ENCODE data around the gene ZBTB7B.
"Not testable (repeated sequence)": the region's sequence is repeated elsewhere in the genome, so short reads cannot be mapped to it uniquely, and the experiment has no call there.

The ZBTB7B gene

DNA sequence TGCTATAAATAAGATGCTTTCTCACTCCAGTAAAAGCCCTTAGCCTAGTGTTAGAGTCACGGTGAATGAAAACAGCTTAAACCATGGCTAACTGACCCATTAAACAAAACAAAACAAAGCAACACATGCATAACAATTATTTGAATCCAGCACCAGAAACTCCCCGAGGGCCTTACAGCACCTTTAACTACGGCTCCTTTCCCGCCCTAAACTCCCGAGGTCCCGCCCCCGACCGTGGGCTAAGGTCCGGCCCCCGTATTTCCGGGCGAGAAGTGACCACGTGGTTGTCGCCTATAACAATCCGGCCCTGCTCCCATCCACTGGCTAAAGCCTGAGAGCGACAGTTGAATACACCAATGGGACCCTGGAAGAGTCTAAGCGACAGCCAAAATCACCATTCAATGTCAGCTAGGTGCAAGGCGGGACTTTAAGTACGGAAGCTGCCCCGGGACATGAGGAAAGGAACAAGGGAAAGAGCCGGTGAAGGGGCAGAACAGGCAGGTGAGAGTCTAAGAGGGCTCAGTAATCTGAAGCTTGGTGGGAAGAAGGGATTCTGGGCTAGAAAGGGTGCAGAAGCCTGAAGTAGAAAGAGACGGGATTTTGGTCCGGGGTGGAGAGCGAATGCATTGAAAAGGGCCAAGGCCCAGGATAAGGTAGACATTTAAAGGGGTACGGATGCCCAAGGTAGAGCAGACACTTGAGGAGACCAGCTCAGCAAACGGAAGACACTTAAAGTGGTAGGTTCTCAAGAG, 19.5 kb upstream of the ZBTB7B start, which contains the start of gene FLAD1:
TSS of gene FLAD1 (plus strand) at position 448 of the 752 bp plus-strand sequence. CDS start 351 bp downstream, outside the sequence.
- H3K4me3 ChIP-seq (ENCODE audit: low read depth, low read length) = peak within 1 kb of the TSS; percentile 97
- TF ChIP-seq, protein P1, sequence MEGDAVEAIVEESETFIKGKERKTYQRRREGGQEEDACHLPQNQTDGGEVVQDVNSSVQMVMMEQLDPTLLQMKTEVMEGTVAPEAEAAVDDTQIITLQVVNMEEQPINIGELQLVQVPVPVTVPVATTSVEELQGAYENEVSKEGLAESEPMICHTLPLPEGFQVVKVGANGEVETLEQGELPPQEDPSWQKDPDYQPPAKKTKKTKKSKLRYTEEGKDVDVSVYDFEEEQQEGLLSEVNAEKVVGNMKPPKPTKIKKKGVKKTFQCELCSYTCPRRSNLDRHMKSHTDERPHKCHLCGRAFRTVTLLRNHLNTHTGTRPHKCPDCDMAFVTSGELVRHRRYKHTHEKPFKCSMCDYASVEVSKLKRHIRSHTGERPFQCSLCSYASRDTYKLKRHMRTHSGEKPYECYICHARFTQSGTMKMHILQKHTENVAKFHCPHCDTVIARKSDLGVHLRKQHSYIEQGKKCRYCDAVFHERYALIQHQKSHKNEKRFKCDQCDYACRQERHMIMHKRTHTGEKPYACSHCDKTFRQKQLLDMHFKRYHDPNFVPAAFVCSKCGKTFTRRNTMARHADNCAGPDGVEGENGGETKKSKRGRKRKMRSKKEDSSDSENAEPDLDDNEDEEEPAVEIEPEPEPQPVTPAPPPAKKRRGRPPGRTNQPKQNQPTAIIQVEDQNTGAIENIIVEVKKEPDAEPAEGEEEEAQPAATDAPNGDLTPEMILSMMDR (IDR thresholded peaks at IDR 0.05; ENCODE audit: low read depth, low read length) = no peak

DNA sequence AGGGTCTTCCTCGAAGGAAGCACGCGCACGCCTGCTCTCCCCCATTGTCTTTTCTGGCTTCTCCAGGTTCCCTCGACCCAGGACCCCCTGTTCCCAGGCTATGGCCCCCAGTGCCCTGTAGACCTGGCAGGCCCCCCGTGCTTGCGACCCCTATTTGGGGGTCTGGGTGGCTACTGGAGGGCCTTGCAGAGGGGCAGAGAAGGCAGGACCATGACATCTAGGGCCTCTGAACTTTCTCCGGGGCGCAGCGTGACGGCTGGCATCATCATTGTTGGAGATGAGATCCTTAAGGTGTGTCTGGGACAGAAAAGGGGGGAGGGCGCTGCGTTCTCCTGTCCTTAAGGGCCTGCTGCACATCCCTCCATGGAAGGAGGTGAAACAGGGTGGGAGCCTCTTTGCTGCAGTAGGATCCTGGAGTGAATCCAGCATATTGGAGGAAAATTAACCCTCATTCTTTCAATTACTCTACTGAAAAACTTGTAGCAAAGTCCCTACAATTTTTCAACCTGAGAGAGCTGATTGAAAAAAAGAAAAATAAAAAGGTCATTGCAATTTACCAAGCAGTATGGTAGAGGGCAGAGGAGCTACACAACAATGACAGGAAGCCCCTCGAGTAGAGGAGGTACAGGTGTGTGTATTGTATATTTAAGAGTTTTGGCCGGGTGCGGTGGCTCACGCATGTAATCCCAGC, 18.7 kb upstream of the ZBTB7B start:
- H3K4me3 ChIP-seq (ENCODE audit: low read depth, low read length) = peak overlapping the region; percentile 97
- TF ChIP-seq, protein P1 (IDR thresholded peaks at IDR 0.05; ENCODE audit: low read depth, low read length) = no peak

DNA sequence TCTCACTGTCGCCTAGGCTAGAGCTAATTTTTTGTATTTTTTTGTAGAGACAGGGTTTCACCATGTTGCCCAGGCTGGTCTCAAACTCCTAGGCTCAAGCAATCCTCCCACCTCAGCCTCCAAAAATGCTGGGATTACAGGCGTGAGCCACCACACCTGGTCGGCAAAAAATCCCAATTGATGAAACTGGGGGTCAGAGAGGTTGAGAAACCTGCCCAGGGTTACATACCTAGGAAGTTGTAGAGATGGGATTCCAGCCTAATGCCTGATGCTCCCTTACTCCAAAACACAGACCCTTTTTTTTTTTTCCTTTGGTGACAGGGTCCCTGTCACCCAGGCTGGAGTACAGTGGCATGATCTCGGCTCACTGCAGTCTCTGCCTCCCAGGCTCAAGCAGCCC, 15.9 kb upstream of the ZBTB7B start:
- not testable (repeated sequence) for H3K4me3 ChIP-seq (ENCODE audit: low read depth, low read length)

DNA sequence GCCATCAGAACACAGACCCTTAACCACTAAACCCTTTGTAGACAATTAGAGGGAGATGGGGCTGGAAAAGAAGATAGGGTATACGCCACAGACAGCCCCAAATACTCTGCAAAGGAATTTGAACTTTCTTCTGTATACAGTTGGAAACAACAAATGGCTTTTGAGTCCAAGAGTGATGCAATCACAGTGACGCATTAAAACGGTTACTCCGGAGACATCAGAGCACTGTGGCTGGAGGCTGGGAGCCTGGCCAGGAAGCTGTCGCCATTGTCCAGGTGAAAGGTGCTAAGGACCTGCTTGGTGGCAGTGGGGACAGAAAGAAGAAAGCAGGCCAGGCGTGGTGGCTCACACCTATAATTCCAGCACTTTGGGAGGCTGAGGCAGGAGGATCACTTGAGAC, 15.3 kb upstream of the ZBTB7B start:
- TF ChIP-seq, protein P1 (IDR thresholded peaks at IDR 0.05; ENCODE audit: low read depth, low read length) = no peak
- no peak overlapping the region for H3K4me3 ChIP-seq (ENCODE audit: low read depth, low read length)

DNA sequence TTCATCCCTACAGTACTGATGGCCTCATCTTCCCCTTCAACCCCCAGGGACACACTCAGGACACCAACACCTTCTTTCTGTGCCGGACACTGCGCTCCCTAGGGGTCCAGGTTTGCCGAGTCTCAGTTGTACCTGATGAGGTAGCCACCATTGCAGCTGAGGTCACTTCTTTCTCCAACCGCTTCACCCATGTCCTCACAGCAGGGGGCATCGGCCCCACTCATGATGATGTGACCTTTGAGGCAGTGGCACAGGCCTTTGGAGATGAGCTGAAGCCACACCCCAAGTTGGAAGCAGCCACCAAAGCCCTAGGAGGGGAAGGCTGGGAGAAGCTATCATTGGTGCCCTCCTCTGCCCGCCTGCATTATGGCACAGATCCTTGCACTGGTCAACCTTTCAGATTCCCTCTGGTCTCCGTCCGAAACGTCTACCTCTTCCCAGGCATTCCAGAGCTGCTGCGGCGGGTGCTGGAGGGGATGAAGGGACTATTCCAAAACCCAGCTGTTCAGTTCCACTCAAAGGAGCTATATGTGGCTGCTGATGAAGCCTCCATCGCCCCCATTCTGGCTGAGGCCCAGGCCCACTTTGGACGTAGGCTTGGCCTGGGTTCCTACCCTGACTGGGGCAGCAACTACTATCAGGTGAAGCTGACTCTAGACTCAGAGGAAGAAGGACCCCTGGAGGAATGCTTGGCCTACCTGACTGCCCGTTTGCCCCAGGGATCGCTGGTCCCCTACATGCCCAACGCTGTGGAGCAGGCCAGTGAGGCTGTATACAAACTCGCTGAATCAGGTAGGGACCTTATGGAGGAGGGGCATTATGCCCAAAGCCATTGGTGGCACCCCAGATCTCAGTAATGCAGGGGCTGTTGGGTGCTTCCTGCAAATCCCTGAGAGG, 14.3 kb upstream of the ZBTB7B start:
- H3K4me3 ChIP-seq (ENCODE audit: low read depth, low read length) = no peak overlapping the region
- TF ChIP-seq, protein P1 (IDR thresholded peaks at IDR 0.05; ENCODE audit: low read depth, low read length) = no peak

DNA sequence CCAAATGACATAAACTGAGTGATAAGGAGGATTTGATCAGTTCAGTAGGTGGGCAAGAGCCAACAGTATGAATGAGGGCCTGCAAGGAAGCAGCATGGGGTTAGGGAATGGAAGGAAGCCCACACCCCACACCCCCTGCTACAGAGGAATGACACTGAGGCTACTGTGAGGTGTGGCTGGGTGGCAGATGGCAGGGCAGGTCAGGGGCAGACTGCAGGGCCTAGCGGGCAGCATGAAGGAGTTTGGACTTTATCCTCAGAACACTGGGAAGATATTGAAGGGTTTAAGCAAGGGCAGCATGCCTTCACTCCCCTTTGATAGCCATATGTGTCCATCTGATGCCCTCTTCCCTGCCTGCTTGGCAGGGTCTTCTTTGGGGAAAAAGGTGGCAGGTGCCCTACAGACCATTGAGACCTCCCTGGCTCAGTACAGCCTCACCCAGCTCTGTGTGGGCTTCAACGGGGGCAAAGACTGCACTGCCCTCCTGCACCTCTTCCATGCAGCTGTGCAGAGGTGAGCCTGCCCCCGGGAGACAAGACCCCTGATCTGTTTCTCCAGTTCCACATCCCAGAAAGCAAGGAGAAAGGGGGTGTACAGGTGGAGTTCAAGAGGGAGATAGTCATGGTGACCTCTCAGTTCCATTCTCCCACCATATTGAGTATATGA, 13.3 kb upstream of the ZBTB7B start:
- TF ChIP-seq, protein P1 (IDR thresholded peaks at IDR 0.05; ENCODE audit: low read depth, low read length) = no peak

DNA sequence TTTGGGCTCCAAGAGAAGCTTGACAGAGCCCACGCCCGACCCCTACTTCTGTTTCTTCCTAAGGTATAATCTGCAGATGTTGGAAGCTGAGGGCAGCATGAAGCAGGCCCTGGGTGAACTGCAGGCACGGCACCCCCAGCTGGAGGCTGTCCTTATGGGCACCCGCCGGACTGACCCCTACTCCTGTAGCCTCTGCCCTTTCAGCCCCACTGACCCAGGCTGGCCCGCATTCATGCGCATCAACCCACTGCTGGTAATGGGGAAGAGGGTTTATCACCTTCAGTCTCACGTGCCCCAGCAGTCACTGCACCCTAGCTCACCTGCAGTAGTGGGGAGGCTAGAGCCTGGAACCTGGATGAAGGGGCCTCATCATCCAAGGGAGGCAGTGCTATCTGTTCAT, 12.3 kb upstream of the ZBTB7B start:
- TF ChIP-seq, protein P1 (IDR thresholded peaks at IDR 0.05; ENCODE audit: low read depth, low read length) = no peak
- H3K4me3 ChIP-seq (ENCODE audit: low read depth, low read length) = no peak overlapping the region

More for the DNA sequence above, 13.3 kb upstream of the ZBTB7B start:
- no peak overlapping the region for H3K4me3 ChIP-seq (ENCODE audit: low read depth, low read length)

All from WI38 (cell line).